Fibroblast of skin of scalp (primary cell): Measurements from ENCODE around the gene B3GALT4.

Source experiments
- DNase-seq: peaks from one replicate; pipeline ENCODE4 v3.0.0-alpha.2; 2013

B3GALT4 gene

DNA sequence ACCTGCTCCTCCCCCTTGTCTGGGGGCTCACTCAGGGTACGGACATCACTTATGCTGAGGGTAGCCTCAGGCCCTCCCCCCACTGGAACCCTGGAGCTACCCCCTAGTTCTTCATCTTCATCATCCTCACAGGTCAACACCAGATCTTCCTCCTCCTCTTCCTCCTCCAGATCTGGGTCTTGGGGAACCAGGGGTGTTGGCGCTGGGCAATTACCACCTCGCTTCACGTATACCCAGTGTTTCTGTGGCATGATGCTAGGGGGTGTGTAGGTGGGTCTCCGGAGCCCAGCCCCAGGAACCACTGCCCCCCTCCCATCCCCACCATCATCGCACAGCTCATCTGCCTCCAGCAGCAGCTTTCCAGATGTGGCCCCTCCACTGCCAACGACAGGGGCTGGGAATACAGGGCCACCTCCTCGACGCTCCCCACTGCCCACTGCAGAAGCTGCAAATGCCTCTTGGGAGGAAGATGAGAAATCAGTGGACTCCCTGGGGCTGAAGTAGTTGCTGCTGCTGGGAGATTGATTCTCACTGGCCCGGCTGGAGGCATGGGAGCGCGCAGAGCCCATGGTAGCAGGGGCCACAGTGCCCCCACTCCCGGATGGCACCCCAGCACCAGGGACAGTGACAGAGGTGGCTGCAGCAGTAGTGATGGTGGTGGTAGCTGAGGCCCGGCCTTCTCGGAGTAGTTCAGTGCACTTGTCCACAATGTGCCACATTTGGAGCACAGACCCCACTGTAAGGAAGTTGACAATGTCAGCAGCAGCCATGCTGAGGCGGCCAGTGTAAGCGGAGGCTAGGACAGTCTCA, 39.1 kb downstream of the B3GALT4 start:
- DNase-seq, result no peak

DNA sequence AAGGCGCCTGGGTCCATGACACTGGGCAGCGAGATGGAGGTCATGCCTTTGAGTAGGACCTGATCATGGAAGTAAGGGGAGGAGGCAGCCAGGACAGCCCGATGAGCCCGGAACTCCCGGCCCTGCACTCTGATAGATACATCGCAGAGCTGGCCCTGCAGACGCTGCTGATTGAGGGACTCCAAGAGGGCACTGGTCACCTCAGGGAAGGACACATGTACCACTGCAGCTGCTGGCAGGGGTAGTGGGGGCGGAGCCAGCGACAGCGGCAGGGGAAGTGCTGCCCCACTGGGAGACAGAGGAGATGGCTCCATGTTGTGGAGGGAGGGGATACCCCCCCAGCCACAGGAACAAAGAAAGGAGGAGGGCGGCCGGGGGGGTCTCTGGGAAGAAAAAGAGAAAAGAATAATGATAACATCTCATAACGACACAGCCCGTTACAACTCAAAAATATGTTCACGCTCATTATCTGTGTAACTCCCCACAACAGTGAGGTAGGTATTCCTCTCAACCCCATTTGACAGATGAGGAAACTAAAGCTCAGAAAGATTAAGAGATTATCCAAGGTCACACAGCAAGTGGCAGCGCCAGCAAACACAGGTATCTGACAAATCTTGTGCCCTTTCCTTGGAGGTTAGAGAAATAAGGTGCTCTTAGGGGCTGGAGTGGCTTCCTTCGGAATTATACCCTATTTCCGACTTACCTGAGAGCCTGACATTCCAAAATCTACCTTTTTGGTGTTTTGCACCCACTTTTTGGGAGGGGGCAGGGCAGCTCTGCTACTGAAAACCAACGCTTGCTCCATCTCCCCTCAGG, 39.9 kb downstream of the B3GALT4 start:
- no peak for DNase-seq

- DNase-seq, result no peak
Observed at GRCh38 chr6:33317419-33317668, 40.4 kb downstream of the B3GALT4 start.

DNA sequence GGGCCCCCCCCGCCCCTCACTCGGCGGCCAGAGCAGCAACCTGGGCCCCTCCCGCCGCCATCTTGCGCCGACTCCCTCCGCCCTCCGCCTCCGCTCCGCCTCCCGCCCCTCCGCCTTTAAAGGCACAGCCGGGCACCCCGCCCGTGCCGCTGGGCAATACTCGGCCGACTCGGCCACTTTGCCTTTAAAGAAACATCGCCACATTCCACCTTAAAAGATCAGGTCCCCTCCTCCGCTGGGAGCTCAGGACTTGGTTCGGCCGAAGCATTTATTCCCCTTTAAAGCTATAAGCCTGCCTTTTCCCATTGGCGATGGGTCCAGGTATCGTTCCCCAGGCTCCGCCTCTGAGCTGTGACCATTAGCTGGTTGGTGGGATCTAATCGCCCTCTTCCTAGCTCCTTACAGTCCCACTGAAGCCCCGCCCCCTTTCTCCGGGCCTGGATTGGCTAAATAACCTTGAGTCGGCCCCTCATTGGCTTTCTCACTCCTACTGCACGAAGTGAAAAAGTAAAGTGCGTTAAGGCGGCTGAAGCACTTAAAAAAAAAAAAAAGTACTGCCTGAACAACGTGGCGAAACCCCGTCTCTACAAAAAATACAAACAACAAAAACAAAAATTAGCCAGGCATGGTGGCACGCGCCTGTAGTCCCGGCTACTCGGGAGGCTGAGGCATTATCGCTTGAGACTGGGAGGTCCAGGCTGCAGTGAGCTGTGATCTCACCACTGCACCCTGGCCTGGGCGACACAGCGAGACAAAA, 40.9 kb downstream of the B3GALT4 start, which contains the start of gene ZBTB22:
TSS of gene ZBTB22 (minus strand) at position 76 of the 757 bp plus-strand sequence. CDS start 828 bp downstream, outside the sequence.
- DNase-seq, result peak; percentile 99

GRCh38 chr6:33318426-33319073, 41.6 kb downstream of the B3GALT4 start:
- DNase-seq, result no peak

GRCh38 chr6:33319939-33320314, 43.0 kb downstream of the B3GALT4 start:
- DNase-seq, result no peak

- peak; percentile 72 for DNase-seq
Observed at GRCh38 chr6:33320315-33321181, 43.6 kb downstream of the B3GALT4 start.

- no peak for DNase-seq
Observed at GRCh38 chr6:33321227-33321626, 44.3 kb downstream of the B3GALT4 start.

DNA sequence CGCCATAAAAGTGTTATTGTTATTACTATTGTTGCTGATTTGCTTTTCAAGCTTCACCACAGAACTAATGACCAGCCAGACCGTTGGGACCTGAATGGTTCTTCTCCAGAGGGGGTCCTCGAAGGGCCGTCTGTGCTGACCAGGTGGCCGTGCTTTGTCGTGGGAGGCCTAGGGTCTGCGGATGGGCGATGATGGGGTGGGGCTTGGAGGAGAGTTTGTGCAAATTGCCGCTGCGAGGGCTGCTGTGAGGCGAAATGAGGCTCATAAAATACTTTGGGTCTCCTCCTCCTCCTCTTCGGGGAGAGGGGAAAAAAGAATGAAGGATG, 46.7 kb downstream of the B3GALT4 start:
- DNase-seq, result no peak

GRCh38 chr6:33324125-33324524, 47.2 kb downstream of the B3GALT4 start:
- no peak for DNase-seq
